ENCODE results near the gene ADAMTS15.
A peak's percentile ranks its signal among the peaks of the same experiment; 100 is the strongest.

The ADAMTS15 gene

DNA sequence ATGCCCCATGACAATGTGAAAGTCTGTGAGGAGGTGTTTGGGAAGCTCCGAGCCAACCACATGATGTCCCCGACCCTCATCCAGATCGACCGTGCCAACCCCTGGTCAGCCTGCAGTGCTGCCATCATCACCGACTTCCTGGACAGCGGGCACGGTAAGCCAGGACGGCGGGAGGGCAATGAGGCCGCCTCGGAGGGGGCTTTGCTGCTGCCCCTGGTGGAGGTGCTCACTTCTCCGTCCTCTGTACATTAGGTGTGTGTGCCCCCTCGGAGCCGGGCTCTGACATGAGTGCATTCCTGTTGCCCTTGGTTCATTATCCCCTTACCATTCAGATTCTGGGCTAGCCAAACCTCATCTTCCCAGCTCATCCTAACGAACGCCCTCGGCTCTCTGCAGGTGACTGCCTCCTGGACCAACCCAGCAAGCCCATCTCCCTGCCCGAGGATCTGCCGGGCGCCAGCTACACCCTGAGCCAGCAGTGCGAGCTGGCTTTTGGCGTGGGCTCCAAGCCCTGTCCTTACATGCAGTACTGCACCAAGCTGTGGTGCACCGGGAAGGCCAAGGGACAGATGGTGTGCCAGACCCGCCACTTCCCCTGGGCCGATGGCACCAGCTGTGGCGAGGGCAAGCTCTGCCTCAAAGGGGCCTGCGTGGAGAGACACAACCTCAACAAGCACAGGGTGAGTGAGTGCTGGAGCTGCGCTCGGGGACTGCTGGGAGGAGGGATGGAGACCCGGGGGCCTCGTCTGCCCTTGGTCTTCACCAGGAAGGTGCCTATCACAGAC lies 13.8 kb downstream of the ADAMTS15 start:
- DNase-seq, result no peak

DNA sequence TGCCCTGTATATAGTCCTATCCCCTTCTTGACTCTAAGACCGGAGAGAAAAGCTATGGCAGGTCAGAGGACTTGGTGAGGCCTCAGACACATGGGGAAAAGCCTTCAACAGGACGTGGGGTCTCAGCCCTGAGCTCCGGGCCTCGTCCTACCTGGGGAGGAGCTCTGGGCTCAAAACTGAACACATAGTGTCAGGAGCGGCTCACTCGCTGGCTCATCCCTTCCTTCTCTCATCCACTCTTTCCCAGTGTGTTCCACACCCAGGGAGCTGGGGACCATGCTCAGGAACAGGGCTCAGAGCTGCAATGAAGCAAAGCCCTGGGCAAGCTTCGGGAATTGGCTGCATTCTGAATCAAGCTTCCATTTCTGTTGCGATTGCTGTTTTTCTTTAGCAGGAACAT lies 14.5 kb downstream of the ADAMTS15 start:
- DNase-seq, result no peak

DNA sequence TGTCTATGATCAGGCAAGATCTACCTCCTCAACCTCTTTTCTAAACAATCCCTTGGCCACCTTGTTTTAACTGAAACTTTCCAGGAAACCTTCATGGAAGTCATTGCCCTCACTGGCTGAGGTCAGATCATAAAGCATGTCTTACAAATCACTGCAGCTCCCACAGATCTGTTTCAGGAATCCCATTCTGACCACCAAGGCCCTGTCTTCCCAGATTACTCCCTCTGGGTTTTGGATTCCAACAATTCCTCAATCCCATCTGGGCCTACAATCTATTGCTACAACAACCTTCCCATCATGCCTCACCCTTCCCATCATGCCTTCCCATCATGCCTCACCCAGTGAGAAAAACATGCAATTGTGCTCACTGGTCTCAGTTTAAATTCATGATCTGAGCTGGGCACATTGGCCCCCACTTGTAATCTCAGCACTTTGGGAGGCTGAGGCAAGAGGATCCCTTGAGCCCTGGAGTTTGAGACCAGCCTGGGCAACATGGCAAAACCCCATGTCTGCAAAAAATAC lies 15.9 kb downstream of the ADAMTS15 start:
- no peak for DNase-seq

DNA sequence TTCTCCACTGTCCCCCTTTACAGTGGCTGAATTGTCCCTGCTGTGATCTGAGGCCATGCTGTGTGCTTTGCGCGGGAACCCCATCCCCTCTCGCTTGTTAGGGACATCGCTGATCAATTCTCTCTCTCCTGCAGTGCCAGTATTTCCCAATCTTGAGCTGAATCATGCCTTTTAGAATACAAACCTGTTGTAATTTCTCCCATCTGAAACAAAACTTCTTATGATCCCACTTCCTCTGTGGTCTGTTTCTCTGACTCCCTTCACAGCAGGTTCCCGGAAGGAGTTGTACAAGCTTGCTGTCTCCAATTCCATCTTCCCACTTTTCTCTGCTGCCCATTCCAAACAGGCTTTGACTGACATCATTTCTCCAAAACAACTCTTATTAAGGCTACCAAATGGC lies 16.8 kb downstream of the ADAMTS15 start:
- no peak for DNase-seq

DNA sequence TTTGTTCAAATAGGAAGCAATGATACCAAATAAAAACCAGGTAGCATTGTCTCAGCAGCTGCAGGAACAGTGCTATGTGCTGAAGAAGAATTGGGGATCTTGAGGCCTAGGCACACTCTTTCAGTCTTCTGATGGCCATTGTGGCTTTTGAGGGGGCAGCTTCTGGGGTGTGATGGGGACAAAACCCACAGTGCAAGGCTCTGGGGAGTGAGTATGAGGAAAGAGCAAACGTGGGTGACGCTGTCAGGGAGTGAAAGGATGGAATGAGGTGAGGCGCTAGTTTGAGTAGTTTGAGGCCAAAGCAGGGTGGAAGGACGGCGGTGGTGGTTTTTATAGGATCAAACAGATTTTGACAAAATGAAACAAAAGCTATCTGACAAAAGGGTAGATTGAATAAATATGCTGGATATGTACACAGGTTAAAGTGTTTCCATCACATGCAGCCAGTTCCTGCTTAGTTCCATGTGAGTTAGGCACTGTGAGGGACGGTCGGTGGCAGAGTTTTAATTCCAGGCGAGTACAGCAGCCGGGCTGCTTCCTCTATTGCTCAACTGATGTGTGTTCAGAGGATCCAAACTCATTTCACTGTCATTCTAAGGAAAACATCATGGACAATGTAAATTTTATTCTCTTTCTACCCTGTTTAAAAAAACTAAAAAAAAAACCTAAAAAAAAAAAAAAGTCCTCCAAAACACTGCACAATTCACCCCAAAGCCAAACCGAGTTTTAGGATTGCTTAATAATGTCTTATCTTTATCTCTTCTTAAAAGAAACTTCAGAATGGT lies 18.9 kb downstream of the ADAMTS15 start:
- no peak for DNase-seq

DNA sequence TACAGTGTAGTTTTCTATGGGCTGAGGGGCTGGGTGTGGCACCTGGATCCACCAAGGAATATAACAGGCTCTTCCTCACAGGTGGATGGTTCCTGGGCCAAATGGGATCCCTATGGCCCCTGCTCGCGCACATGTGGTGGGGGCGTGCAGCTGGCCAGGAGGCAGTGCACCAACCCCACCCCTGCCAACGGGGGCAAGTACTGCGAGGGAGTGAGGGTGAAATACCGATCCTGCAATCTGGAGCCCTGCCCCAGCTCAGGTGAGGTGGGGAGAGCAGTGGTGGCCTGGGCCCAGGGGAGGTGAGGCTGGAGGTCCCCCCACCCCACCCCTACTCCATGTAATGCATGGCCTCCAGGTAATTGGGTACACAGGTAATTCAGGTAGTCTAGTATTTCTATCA lies 20.7 kb downstream of the ADAMTS15 start:
- DNase-seq, result no peak

DNA sequence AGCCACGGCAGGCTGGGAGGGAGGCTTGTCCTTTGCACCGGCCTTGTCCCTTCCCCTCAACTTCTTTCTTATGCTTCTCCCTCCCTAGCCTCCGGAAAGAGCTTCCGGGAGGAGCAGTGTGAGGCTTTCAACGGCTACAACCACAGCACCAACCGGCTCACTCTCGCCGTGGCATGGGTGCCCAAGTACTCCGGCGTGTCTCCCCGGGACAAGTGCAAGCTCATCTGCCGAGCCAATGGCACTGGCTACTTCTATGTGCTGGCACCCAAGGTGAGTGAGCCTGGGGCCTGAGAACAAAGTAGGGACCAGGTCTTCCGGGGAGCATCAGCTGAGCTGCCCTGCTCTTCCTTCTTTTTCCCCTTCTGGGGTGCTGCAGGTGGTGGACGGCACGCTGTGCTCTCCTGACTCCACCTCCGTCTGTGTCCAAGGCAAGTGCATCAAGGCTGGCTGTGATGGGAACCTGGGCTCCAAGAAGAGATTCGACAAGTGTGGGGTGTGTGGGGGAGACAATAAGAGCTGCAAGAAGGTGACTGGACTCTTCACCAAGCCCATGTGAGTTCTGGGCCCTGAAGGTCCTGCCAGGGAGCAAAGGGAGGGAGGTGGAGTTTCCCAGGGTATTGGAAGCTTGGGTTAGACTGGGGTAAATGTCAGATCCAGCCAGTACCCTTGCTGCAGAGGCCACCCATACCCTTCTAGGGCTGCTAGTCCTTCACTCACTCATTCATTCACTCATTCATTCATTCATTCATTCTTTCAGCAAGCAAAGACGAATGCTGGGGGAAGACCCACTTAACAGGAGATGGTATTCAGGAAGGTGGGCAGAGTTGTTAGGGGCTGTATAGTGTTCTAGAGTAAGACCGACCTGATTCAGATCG lies 22.6 kb downstream of the ADAMTS15 start:
- DNase-seq, result no peak

DNA sequence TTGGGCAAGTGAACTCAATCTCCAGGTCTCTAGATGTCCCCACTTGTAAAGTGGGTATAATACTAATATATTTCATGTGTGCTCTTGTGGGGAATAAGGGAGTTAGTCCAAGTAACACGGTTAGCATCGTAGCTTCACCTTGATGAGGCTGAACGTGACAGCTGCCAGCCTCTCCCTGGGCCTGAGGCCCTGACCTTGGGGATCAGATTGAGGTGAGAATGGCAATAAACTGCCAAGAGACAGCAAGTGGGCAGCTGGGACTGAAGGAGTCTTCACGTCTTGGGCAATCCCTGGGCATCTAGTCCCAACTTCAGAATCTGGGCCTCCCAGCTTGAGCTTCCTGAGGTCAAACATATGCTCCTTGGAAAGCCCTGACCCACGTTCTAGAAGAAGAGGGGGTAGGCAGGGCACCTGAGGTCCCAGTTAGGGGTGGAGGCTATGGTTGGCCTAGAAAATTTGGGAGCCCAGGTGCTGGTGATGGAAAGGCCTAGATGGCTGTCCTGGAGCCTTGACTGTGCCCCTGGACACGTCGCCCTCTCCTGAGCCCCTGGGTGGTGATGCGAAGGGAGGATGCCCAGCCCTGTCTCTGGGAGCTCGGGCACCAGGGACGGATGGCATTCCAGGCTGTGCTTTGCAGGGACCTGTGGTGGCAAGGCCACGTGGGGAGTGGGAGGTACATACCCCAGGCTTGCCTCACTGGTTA lies 23.4 kb downstream of the ADAMTS15 start:
- DNase-seq, result no peak

DNA sequence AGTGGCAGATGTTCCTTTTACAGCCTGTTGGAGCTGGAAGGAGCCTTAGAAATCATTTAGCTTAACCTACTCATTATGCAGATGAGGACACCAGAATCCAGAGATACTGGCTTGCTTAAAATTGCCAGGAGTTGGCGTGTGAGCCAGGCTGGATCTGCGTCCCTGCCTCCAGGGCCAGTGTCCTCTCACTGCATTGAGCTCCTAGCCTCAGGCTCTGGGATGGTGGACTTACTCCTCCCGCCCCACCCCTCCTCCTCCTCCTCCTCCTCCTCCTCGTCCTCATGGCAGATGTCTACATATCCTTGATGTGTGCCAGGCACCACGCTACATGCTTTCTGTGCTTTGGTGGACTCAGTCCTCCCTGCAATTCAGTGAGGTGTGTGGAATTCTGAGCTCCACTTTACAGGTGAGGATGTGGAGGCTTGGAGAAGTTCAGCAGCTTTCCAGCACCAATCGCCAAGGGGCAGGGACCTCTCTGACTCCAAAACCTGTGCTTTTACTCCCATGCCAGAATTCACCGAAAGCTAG lies 24.1 kb downstream of the ADAMTS15 start:
- DNase-seq, result peak; percentile 19

DNA sequence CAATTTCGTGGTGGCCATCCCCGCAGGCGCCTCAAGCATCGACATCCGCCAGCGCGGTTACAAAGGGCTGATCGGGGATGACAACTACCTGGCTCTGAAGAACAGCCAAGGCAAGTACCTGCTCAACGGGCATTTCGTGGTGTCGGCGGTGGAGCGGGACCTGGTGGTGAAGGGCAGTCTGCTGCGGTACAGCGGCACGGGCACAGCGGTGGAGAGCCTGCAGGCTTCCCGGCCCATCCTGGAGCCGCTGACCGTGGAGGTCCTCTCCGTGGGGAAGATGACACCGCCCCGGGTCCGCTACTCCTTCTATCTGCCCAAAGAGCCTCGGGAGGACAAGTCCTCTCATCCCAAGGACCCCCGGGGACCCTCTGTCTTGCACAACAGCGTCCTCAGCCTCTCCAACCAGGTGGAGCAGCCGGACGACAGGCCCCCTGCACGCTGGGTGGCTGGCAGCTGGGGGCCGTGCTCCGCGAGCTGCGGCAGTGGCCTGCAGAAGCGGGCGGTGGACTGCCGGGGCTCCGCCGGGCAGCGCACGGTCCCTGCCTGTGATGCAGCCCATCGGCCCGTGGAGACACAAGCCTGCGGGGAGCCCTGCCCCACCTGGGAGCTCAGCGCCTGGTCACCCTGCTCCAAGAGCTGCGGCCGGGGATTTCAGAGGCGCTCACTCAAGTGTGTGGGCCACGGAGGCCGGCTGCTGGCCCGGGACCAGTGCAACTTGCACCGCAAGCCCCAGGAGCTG lies 24.8 kb downstream of the ADAMTS15 start:
- DNase-seq, result no peak

DNA sequence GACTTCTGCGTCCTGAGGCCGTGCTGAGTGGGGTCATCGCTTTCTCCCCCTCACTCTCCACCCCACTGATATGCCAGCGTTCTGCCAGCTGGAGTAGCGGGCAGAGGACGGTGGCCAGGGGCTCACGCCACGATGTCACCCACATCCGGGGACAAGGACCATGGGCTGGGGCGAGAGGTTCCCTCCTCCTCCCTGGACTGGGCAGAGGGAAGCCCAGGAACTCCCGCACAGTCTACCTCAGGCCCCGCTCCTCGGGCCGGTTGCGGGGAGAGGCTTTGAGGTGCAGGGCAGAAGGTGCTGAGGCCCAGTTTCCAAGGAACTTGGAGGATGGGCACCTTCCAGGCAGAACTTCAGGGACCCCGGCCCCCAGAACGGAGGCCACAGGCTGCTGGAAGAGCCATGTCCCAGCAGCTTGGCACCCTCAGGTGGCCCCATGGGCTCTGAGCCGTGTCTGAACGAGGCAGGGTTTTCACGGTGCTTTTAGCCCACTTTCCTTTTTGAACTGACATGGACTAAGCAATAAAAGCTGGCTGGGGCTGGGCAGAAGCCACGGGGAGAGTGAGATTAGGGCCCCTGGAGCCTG lies 25.4 kb downstream of the ADAMTS15 start:
- no peak for DNase-seq

DNA sequence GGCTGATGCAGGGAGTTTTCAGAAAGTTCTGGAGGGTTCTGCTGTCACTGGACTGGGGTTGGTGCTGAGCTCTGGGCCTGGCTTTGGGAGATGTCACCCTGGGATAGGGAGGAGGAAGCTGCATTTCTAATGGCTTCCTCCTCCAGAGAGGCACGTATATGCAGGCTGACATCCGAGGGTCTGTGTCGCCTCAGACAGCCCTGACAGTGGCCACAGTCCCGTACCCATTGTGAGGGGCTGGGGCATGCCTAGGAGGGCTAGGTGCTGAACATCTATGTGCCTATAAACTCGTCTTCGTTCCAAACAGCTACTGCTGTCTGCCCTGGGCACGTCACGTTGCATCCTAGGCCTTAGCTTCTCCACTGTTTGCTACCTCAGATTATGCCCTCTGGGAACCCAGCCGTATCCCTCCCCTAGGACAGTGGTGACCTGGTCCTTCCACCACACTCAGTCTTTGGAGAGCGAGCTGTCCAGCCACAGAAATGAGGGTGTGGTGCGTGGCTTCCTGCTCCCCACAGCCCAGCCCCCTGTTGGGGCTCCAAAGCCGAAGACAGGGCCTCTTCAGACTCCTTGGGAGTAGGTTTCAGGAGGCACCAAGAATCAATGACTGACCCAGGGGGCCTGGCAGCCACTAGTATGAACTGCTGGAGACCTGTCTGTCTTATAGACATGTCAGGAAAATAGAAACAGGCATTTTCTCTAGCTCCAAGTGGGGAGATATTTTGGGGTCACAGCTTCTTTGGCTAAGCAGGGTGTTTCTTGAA lies 26.4 kb downstream of the ADAMTS15 start:
- DNase-seq, result no peak

DNA sequence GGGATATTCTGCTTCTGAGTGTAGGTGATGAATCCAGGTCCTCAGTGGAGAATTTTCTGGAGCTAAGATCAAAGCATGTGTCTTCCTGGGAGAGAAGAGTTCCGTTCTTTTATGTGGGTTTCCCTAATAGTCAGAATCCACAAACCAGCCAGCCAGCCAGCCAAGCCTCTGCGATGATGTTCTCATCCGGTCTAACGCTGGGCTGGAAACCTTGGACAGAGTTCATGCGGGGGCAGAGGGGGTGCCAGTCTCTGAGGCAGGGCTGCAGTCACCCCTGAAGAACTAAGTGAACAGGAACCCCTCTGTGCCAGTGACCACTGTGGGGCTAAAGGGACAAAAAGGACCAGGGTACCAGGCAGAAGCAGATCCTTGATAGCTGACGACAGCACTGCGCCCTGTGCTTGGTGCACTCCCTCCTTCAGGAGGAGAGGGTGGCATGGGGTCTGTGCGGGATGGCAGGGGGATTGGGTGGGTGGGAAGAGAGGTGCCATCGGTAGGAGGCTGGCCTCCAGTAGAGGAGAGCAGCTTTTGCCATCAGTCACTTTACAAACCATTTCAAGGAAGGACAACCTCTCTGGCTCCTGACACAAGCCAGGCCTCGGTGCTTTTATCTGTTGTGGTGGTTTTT lies 27.1 kb downstream of the ADAMTS15 start:
- no peak for DNase-seq

DNA sequence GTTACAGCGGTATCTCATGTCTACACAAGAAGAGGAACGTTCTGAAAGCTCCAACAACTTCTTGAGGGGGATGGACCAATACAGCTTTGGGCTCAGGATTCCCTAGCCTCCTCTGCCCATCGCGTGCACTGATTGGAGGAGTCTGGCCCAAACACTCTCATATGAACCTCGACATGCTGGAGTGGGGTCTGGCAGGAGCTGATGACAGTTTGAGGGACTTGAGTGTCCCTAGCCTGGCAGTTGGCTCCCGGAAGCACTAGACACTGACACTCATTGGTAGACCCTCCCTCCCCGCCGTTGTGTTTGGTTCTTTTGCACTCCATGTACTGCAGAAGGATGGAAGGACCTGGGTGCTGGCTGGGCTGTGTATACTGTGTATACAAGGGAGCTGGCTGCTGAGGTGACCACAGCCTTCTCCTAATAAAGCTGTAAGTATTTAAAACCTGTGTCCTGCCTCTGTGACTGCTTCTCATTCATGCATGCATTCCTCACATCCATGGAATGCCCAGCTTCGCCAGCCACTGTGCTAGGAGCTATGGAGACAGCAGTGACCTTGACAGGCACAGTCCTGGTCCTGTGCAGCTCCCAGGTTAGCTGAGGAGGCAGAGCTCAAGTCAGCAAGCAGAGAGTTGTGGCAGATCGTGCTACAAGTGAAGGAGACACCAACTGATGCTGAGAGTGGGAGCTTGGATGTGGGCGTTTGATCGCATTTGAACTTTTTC lies 27.9 kb downstream of the ADAMTS15 start:
- DNase-seq, result no peak

DNA sequence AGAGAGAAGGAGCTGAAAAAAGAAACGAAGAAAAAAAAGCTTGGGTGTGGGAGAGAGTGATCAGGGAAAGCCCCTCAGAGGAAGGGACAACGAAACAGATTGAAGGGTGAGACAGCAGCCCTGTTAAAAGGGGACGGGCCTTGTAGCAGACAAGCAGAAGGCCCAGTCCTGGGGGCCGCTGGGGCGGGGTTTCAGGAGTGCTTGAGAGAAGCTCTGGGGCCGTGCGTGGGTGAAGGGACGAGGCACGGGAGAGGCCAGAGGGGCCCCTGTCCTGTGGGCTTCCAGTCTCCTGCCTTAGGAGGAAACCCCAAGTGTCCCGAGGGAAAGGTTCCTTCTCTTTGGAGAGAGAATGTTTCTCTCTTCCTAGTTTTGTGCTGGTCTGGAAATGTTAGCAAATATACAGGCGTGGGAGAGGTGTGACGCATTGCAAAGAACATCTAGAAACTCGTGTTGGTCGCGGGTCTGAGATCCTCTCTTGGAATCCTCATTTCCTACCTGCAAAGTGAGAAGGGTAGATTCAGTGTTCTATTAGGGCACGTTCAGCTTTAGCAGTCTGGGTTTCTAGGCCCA lies 28.6 kb downstream of the ADAMTS15 start:
- DNase-seq, result no peak

DNA sequence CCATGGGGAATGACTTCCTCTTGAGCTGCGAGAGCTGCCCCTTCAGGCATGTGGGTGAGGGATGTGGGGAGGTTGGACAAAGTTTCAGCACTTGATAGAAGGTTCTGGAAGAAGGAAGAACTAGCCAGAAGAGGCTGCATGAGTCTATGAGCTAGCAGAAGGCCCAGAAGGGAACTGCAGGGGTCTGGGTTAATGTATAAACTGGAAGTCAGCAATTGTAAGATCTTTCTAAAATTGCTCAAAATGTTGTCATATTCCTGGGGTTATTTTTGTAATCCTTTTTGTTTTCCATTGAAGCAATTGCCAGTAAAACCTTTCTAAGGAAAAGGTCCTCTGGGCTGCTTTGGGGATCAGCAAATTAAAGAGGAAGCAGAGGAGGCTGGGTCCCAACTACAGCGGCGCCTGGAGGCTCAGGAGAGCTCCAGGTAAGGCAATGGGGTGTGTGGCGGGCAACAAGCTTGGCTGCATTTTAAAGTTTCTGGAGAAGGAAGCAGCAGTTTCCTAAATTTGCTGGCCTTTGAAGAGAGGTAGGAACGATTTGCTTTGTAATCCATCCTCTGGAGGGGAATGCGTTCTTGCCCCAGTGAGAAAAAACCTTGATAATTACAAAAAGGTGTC lies 29.2 kb downstream of the ADAMTS15 start:
- no peak for DNase-seq

DNA sequence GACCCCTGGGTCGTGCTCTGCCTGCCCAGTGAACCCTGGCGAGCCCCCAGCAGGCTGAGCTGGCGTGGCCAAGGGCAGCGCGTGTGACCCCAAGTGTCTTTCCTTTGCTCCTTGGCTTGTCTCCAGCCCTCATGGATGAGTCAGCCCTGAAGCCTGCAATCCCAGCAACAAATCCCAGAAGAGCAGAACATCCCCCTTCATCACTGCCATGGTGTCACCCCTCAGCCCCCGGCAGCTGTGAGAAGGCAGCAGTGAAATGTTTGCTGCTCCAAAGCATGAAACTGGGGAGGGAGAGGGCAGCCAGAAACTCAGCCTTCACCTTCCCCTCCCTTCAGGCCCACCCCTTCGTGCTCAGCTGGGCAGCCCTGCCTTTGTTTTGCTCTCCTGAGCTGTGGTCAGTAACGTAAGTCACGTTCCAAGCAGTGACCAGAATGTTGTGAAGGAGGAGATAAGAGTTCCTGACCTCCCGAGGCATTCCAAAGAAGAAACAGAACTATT lies 29.8 kb downstream of the ADAMTS15 start:
- DNase-seq, result no peak

DNA sequence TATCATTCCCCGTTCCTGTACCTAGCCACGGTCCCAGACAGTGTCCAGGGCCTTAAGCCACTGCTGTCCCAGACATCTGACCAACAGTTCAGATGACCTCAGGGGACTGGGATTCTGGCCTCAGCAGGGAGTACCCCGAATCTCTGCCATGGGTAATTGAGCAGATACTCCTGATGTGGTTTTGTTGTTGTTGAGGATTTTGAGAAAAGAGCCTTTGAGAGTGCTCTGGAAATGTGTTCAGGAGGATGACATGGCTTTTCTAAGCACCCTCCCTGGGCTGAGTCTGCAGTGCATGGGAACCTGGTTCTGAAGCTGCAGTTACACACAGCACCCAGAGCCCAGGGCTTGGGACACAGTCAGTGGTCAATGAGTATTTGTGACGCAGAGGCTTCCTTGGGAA lies 30.4 kb downstream of the ADAMTS15 start:
- DNase-seq, result no peak
